GM19397 (cell line): ENCODE data around the gene PTGIR.

Experiments
- ATAC-seq: cut with Tn5 transposase; IDR thresholded peaks from one replicate; pipeline ENCODE4 v1.9.1; 2021; ENCODE audit warnings: mild to moderate bottlenecking, moderate library complexity; ENCODE audit not compliant: unreplicated experiment

Gene PTGIR

GRCh38 chr19:46616631-46617322 lies 8.1 kb downstream of the PTGIR start:
- ATAC-seq = no peak

- no peak for ATAC-seq
Measured at GRCh38 chr19:46615966-46616365, 8.9 kb downstream of the PTGIR start.

GRCh38 chr19:46614114-46614722 lies 10.7 kb downstream of the PTGIR start:
- no peak for ATAC-seq

GRCh38 chr19:46613525-46613924 lies 11.4 kb downstream of the PTGIR start:
- no peak for ATAC-seq

GRCh38 chr19:46611776-46612175 lies 13.1 kb downstream of the PTGIR start:
- no peak for ATAC-seq

- ATAC-seq = no peak
Measured at GRCh38 chr19:46610851-46611770, 13.8 kb downstream of the PTGIR start.

- no peak for ATAC-seq
Measured at GRCh38 chr19:46610413-46610775, 14.5 kb downstream of the PTGIR start.

GRCh38 chr19:46609511-46610412 lies 15.1 kb downstream of the PTGIR start:
- no peak for ATAC-seq

- no peak for ATAC-seq
Measured at GRCh38 chr19:46608581-46609345, 16.1 kb downstream of the PTGIR start.

- ATAC-seq = no peak
Measured at GRCh38 chr19:46608178-46608577, 16.7 kb downstream of the PTGIR start.

GRCh38 chr19:46607448-46607841 lies 17.4 kb downstream of the PTGIR start:
- ATAC-seq = no peak

GRCh38 chr19:46606681-46607447 lies 18.0 kb downstream of the PTGIR start:
- no peak for ATAC-seq

- ATAC-seq = no peak
Measured at GRCh38 chr19:46606019-46606418, 18.9 kb downstream of the PTGIR start.

- ATAC-seq = no peak
Measured at GRCh38 chr19:46605356-46605821, 19.5 kb downstream of the PTGIR start.

- ATAC-seq = no peak
Measured at GRCh38 chr19:46604781-46605355, 20.0 kb downstream of the PTGIR start.

GRCh38 chr19:46603752-46604231 lies 21.1 kb downstream of the PTGIR start:
- ATAC-seq = no peak

- no peak for ATAC-seq
Measured at GRCh38 chr19:46603195-46603637, 21.7 kb downstream of the PTGIR start.

GRCh38 chr19:46602392-46603194 lies 22.3 kb downstream of the PTGIR start:
- ATAC-seq = no peak
